ENCODE measurements around the gene SCFD2.

Gene SCFD2

GRCh38 chr4:52949336-52949735 is 416.5 kb downstream of the SCFD2 start:
- Histone ChIP-seq H3K9me3 (ENCODE audit: insufficient read depth, low read length) (no peaks in the 10 kb centered on the region; the same call in 1 of the 2 replicates), H3K4me3 (ENCODE audit: insufficient read length, low read depth) (no peak overlapping the region), H3K27me3 (ENCODE audit: insufficient read depth, insufficient read length) (no peaks in the 10 kb centered on the region), H3K36me3 (ENCODE audit: insufficient read depth, insufficient read length, low read length) (no peaks in the 10 kb centered on the region), H3K4me1 (ENCODE audit: insufficient read depth, insufficient read length) (peaks cover 4% of the 10 kb centered on the region), H3K9ac (ENCODE audit: insufficient read length, low read depth) (no peak overlapping the region)
- no peak for DNase-seq (ENCODE audit: low read depth, low spot score)
- no peak for TF ChIP-seq SUZ12 (IDR thresholded peaks at IDR 0.05; ENCODE audit: extremely low read depth, insufficient read depth, insufficient read length)
- TF ChIP-seq ZNF274 (IDR thresholded peaks at IDR 0.05; ENCODE audit: low read depth, low read length): no peak
- no peak for TF ChIP-seq YY1 (IDR thresholded peaks at IDR 0.05; ENCODE audit: insufficient read depth, insufficient read length)

GRCh38 chr4:52948057-52948423 is 417.8 kb downstream of the SCFD2 start:
- Histone ChIP-seq H3K9ac (ENCODE audit: insufficient read length, low read depth) (no peak overlapping the region), H3K27me3 (ENCODE audit: insufficient read depth, insufficient read length) (no peaks in the 10 kb centered on the region), H3K4me1 (ENCODE audit: insufficient read depth, insufficient read length) (peaks cover 4% of the 10 kb centered on the region), H3K9me3 (ENCODE audit: insufficient read depth, low read length) (no peaks in the 10 kb centered on the region; the same call in 1 of the 2 replicates), H3K4me3 (ENCODE audit: insufficient read length, low read depth) (no peak overlapping the region), H3K36me3 (ENCODE audit: insufficient read depth, insufficient read length, low read length) (no peaks in the 10 kb centered on the region)
- DNase-seq (ENCODE audit: low read depth, low spot score): no peak
- no peak for TF ChIP-seq YY1 (IDR thresholded peaks at IDR 0.05; ENCODE audit: insufficient read depth, insufficient read length)
- TF ChIP-seq SUZ12 (IDR thresholded peaks at IDR 0.05; ENCODE audit: extremely low read depth, insufficient read depth, insufficient read length): no peak
- TF ChIP-seq ZNF274 (IDR thresholded peaks at IDR 0.05; ENCODE audit: low read depth, low read length): no peak

GRCh38 chr4:52947401-52948056 is 418.3 kb downstream of the SCFD2 start:
- Histone ChIP-seq H3K4me1 (ENCODE audit: insufficient read depth, insufficient read length) (peaks cover 4% of the 10 kb centered on the region), H3K36me3 (ENCODE audit: insufficient read depth, insufficient read length, low read length) (no peaks in the 10 kb centered on the region), H3K9ac (ENCODE audit: insufficient read length, low read depth) (no peak overlapping the region), H3K4me3 (ENCODE audit: insufficient read length, low read depth) (no peak overlapping the region), H3K9me3 (ENCODE audit: insufficient read depth, low read length) (no peaks in the 10 kb centered on the region; the same call in 1 of the 2 replicates), H3K27me3 (ENCODE audit: insufficient read depth, insufficient read length) (no peaks in the 10 kb centered on the region)
- DNase-seq (ENCODE audit: low read depth, low spot score): no peak
- TF ChIP-seq SUZ12 (IDR thresholded peaks at IDR 0.05; ENCODE audit: extremely low read depth, insufficient read depth, insufficient read length) (no peak), ZNF274 (IDR thresholded peaks at IDR 0.05; ENCODE audit: low read depth, low read length) (no peak), YY1 (IDR thresholded peaks at IDR 0.05; ENCODE audit: insufficient read depth, insufficient read length) (no peak)

GRCh38 chr4:52946855-52947254 is 419.0 kb downstream of the SCFD2 start:
- H3K36me3 ChIP-seq (ENCODE audit: insufficient read depth, insufficient read length, low read length): no peaks in the 10 kb centered on the region
- no peak for DNase-seq (ENCODE audit: low read depth, low spot score)

GRCh38 chr4:52945982-52946381 is 419.9 kb downstream of the SCFD2 start:
- Histone ChIP-seq H3K9ac (ENCODE audit: insufficient read length, low read depth) (no peak overlapping the region), H3K4me3 (ENCODE audit: insufficient read length, low read depth) (no peak overlapping the region), H3K27me3 (ENCODE audit: insufficient read depth, insufficient read length) (no peaks in the 10 kb centered on the region), H3K36me3 (ENCODE audit: insufficient read depth, insufficient read length, low read length) (no peaks in the 10 kb centered on the region), H3K9me3 (ENCODE audit: insufficient read depth, low read length) (no peaks in the 10 kb centered on the region; the same call in 1 of the 2 replicates), H3K4me1 (ENCODE audit: insufficient read depth, insufficient read length) (peaks cover 4% of the 10 kb centered on the region)
- TF ChIP-seq SUZ12 (IDR thresholded peaks at IDR 0.05; ENCODE audit: extremely low read depth, insufficient read depth, insufficient read length): no peak
- no peak for TF ChIP-seq ZNF274 (IDR thresholded peaks at IDR 0.05; ENCODE audit: low read depth, low read length)
- DNase-seq (ENCODE audit: low read depth, low spot score): no peak

More at GRCh38 chr4:52946855-52947254, 419.0 kb downstream of the SCFD2 start:
- no peaks in the 10 kb centered on the region; the same call in 1 of the 2 replicates for H3K9me3 ChIP-seq (ENCODE audit: insufficient read depth, low read length)
- no peaks in the 10 kb centered on the region for H3K27me3 ChIP-seq (ENCODE audit: insufficient read depth, insufficient read length)
- TF ChIP-seq ZNF274 (IDR thresholded peaks at IDR 0.05; ENCODE audit: low read depth, low read length) (no peak), YY1 (IDR thresholded peaks at IDR 0.05; ENCODE audit: insufficient read depth, insufficient read length) (no peak), SUZ12 (IDR thresholded peaks at IDR 0.05; ENCODE audit: extremely low read depth, insufficient read depth, insufficient read length) (no peak)
- H3K9ac ChIP-seq (ENCODE audit: insufficient read length, low read depth): no peak overlapping the region
- H3K4me3 ChIP-seq (ENCODE audit: insufficient read length, low read depth): no peak overlapping the region
- peaks cover 4% of the 10 kb centered on the region for H3K4me1 ChIP-seq (ENCODE audit: insufficient read depth, insufficient read length)

- no peak for DNase-seq (ENCODE audit: low read depth, low spot score)
- Histone ChIP-seq H3K36me3 (ENCODE audit: insufficient read depth, insufficient read length, low read length) (no peaks in the 10 kb centered on the region), H3K4me3 (ENCODE audit: insufficient read length, low read depth) (no peak overlapping the region), H3K9me3 (ENCODE audit: insufficient read depth, low read length) (no peaks in the 10 kb centered on the region), H3K9ac (ENCODE audit: insufficient read length, low read depth) (no peak overlapping the region), H3K27me3 (ENCODE audit: insufficient read depth, insufficient read length) (no peaks in the 10 kb centered on the region), H3K4me1 (ENCODE audit: insufficient read depth, insufficient read length) (peaks cover 4% of the 10 kb centered on the region)
- TF ChIP-seq YY1 (IDR thresholded peaks at IDR 0.05; ENCODE audit: insufficient read depth, insufficient read length): no peak
- no peak for TF ChIP-seq ZNF274 (IDR thresholded peaks at IDR 0.05; ENCODE audit: low read depth, low read length)
Observed at GRCh38 chr4:52945326-52945898, 420.4 kb downstream of the SCFD2 start.

GRCh38 chr4:52943677-52944076 is 422.2 kb downstream of the SCFD2 start:
- no peak for TF ChIP-seq SUZ12 (IDR thresholded peaks at IDR 0.05; ENCODE audit: extremely low read depth, insufficient read depth, insufficient read length)
- TF ChIP-seq YY1 (IDR thresholded peaks at IDR 0.05; ENCODE audit: insufficient read depth, insufficient read length): no peak
- TF ChIP-seq ZNF274 (IDR thresholded peaks at IDR 0.05; ENCODE audit: low read depth, low read length): no peak

More at GRCh38 chr4:52943677-52944076, 422.2 kb downstream of the SCFD2 start:
- DNase-seq (ENCODE audit: low read depth, low spot score): no peak
- no peak overlapping the region for H3K9ac ChIP-seq (ENCODE audit: insufficient read length, low read depth)
- no peaks in the 10 kb centered on the region for H3K9me3 ChIP-seq (ENCODE audit: insufficient read depth, low read length)
- no peaks in the 10 kb centered on the region for H3K36me3 ChIP-seq (ENCODE audit: insufficient read depth, insufficient read length, low read length)
- H3K4me3 ChIP-seq (ENCODE audit: insufficient read length, low read depth): no peak overlapping the region
- no peaks in the 10 kb centered on the region for H3K4me1 ChIP-seq (ENCODE audit: insufficient read depth, insufficient read length)
- H3K27me3 ChIP-seq (ENCODE audit: insufficient read depth, insufficient read length): no peaks in the 10 kb centered on the region
